Measurements from ENCODE around the gene AEBP1. TPM values are rescaled to one million over a fixed set of nuclear protein-coding genes. Genes with fewer than 3 reads are reported as not detected.
A peak's percentile ranks its signal among the peaks of the same experiment; 100 is the strongest.

The AEBP1 gene
- total and polyA plus RNA-seq, 4 experiments from 2014 or later: 0.20 to 7.8 (median 5.0) TPM

DNA sequence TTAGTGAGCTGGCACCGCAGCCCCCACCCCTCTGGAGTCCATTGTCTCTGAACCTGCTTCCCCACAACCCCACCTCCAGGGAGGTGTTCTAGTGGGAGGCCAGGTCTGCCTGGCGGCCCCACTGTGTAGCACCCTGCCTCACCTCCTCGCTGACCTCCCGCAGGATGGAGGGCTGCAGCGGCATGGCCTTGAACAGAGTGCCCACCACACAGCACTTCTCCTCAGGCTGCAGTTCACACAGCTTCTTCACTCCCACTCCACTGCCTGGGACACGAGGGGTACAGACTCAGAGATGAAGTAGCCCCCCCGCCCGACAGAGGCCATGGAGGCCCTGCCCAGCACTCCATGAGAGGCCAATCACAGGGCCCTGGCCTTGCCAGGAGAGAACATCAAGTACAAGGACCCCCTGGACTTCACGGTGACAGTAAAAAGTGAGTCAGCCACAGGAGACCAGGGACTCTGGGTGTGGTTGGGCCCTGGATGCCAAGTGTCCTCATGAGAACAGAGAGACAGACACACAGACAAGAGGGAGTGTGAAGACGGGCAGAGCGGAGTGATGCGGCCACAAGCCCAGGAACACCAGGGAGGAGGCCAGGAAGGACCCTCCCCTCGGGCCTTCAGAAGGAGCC is 13.8 kb downstream of the AEBP1 start:
- Histone ChIP-seq H3K9me3 (ENCODE audit: control insufficient read depth in 1 of 2, low read length in 2 of 2) (no peaks in the 10 kb centered on the region), H3K27me3 (ENCODE audit: insufficient read depth, low read length) (no peaks in the 10 kb centered on the region), H3K4me3 (ENCODE audit: low read length in 2 of 2) (no peak overlapping the region), H3K27ac (ENCODE audit: low read depth, low read length) (no peak overlapping the region), H3K4me1 (ENCODE audit: insufficient read depth, low read length) (peaks cover 14% of the 10 kb centered on the region), H3K36me3 (ENCODE audit: insufficient read depth, low read length) (peaks cover 23% of the 10 kb centered on the region)
- Mint-ChIP-seq H3K36me3 (peaks cover 26 to 56% of the 10 kb centered on the region in 2 donors), H3K27me3 (no peaks in the 10 kb centered on the region), H3K27ac (no peak overlapping the region), H3K9me3 (no peaks in the 10 kb centered on the region), H3K4me3 (no peak overlapping the region), H3K4me1 (peaks cover 17 to 25% (median 20%) of the 10 kb centered on the region in 4 donors)
- ChIA-PET POLR2A (ENCODE audit: partially characterized antibody) (no interaction called here), CTCF (ENCODE audit: partially characterized antibody) (no interaction called here)
- intact Hi-C loops (cut with micrococcal nuclease): no loop called here
- DNase-seq: no peak

DNA sequence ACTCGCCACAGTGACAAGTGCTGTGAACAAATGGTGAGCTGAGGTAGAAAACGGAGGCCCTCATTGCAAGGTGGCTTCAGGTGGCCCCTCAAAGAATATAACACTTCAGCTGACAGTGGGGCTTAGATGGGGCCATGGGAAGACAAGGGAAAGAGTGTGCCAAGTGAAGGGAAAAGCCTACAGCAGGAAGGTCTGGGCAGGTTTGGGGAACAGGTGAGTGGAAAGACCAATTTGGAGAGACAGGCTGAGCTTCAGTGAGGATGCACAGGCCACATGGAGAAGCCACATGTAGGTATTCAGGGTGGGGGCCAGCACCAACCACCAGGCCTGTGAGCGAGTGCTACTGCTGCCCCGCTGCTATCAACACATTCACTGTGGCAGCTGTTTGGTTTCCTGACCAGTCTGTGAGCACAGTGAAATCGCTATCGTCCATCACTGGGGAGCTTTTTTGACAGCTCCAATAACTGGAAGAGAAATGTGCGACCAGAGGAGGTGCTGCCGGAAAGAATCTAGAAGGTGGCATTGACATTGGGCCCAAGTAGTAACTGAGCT is 15.8 kb downstream of the AEBP1 start:
- no peak for DNase-seq
- Mint-ChIP-seq H3K4me3 (peak overlapping the region in 2 of 8 donors; percentile 26 to 36), H3K4me1 (peaks cover 20 to 31% (median 27%) of the 10 kb centered on the region in 4 donors), H3K27me3 (no peaks in the 10 kb centered on the region), H3K27ac (peak overlapping the region in 4 of 7 donors; percentile 2 to 64 (median 38)), H3K36me3 (peaks cover 26 to 46% of the 10 kb centered on the region in 2 donors), H3K9me3 (no peaks in the 10 kb centered on the region)
- ChIA-PET POLR2A (ENCODE audit: partially characterized antibody) (no interaction called here), CTCF (ENCODE audit: partially characterized antibody) (no interaction called here)
- Histone ChIP-seq H3K4me1 (ENCODE audit: insufficient read depth, low read length) (peaks cover 22% of the 10 kb centered on the region), H3K4me3 (ENCODE audit: low read length in 2 of 2) (no peak overlapping the region), H3K27me3 (ENCODE audit: insufficient read depth, low read length) (no peaks in the 10 kb centered on the region), H3K36me3 (ENCODE audit: insufficient read depth, low read length) (peaks cover 21% of the 10 kb centered on the region), H3K27ac (ENCODE audit: low read depth, low read length) (no peak overlapping the region), H3K9me3 (ENCODE audit: control insufficient read depth in 1 of 2, low read length in 2 of 2) (no peaks in the 10 kb centered on the region)
- intact Hi-C loops (cut with micrococcal nuclease): loop anchor here (5.0 kb wide), 2 partner anchors 82 to 253 kb away; partner anchors contain the start of genes MRPS24 and YKT6

DNA sequence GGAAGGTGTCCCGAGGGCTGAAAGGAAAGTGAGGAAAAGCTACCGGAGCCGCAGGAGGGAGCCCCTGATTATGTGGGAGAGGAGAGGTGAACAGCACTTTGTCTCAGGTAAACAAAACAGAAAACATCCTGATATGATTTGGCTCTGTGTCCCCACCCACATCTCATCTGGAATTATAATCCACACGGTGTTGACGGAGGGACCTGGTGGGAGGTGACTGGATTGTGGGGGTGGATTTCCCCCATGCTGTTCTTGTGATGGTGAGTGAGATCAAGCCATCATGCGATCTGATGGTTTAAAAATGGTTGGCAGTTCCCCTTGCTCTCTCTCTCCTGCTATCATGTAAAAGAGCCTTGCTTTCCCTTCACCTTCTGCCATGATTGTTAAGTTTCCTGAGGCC is 16.2 kb downstream of the AEBP1 start:
- intact Hi-C loops (cut with micrococcal nuclease): loop anchor here (5.0 kb wide), 2 partner anchors 82 to 253 kb away; partner anchors contain the start of genes MRPS24 and YKT6
- H3K9me3 Mint-ChIP-seq: no peaks in the 10 kb centered on the region
- H3K36me3 Mint-ChIP-seq: peaks cover 26 to 43% of the 10 kb centered on the region in 2 donors
- Histone ChIP-seq H3K36me3 (ENCODE audit: insufficient read depth, low read length) (peaks cover 16% of the 10 kb centered on the region), H3K27ac (ENCODE audit: low read depth, low read length) (no peak overlapping the region), H3K4me3 (ENCODE audit: low read length in 2 of 2) (no peak overlapping the region), H3K4me1 (ENCODE audit: insufficient read depth, low read length) (peaks cover 22% of the 10 kb centered on the region), H3K9me3 (ENCODE audit: control insufficient read depth in 1 of 2, low read length in 2 of 2) (no peaks in the 10 kb centered on the region), H3K27me3 (ENCODE audit: insufficient read depth, low read length) (no peaks in the 10 kb centered on the region)
- DNase-seq: no peak
- CTCF ChIA-PET (ENCODE audit: partially characterized antibody): no interaction called here
- H3K27ac Mint-ChIP-seq: peak overlapping the region in 2 of 7 donors; percentile 35 to 53
- H3K4me3 Mint-ChIP-seq: no peak overlapping the region
- H3K4me1 Mint-ChIP-seq: peaks cover 20 to 36% (median 27%) of the 10 kb centered on the region in 4 donors
- H3K27me3 Mint-ChIP-seq: no peaks in the 10 kb centered on the region
- POLR2A ChIA-PET (ENCODE audit: partially characterized antibody): no interaction called here

DNA sequence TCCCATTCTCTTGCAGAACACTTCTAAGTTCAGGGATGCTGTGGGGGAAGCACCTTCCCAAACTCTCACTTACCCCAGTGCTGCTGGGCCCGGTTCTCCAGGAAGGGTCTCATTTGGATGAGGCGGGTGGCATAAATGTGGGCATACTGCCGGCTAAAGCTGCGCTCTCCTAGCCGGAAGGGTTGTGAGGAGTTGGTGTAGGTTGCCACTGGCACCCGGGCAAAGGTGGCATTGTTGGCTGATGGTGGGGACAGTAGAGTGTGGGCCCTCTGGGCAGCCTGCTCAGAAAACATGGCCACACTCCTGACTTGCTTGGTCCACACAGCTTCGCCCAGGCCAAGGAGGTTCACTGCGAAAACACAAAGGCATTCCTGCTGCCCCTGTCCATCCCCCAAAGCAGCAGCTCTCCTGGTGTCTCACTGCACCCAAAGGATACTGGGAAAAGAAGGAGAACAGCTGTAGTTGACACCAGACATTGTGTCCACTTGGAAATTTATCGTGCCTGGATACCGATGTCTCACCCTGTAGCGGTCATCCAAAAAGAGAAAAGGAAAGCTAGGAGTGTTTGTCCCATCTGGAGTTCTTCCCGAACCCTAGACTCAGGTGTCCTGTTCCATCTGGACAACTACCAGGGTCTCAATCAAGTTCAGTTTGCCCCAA is 17.7 kb downstream of the AEBP1 start:
- Histone ChIP-seq H3K36me3 (ENCODE audit: insufficient read depth, low read length) (peaks cover 15% of the 10 kb centered on the region), H3K4me3 (ENCODE audit: low read length in 2 of 2) (no peak overlapping the region), H3K9me3 (ENCODE audit: control insufficient read depth in 1 of 2, low read length in 2 of 2) (no peaks in the 10 kb centered on the region), H3K4me1 (ENCODE audit: insufficient read depth, low read length) (peaks cover 22% of the 10 kb centered on the region), H3K27me3 (ENCODE audit: insufficient read depth, low read length) (no peaks in the 10 kb centered on the region), H3K27ac (ENCODE audit: low read depth, low read length) (no peak overlapping the region)
- ChIA-PET CTCF (ENCODE audit: partially characterized antibody) (no interaction called here), POLR2A (ENCODE audit: partially characterized antibody) (interaction anchor here (1.2 kb wide), 1 partner anchor 369 kb away, joined by 4 read pairs; no protein-coding TSS in a partner anchor)
- no peak for DNase-seq
- Mint-ChIP-seq H3K9me3 (no peaks in the 10 kb centered on the region), H3K36me3 (peaks cover 26 to 33% of the 10 kb centered on the region in 2 donors), H3K4me1 (peaks cover 20 to 37% (median 27%) of the 10 kb centered on the region in 4 donors), H3K4me3 (peak overlapping the region in 3 of 8 donors; percentile 6 to 92 (median 15)), H3K27ac (peak overlapping the region in 2 of 7 donors; percentile 91 to 97), H3K27me3 (no peaks in the 10 kb centered on the region)
- intact Hi-C loops (cut with micrococcal nuclease): loop anchor here (2.0 to 5.0 kb wide), 5 partner anchors 17 to 255 kb away; partner anchors contain the start of genes AEBP1, MRPS24 and YKT6

DNA sequence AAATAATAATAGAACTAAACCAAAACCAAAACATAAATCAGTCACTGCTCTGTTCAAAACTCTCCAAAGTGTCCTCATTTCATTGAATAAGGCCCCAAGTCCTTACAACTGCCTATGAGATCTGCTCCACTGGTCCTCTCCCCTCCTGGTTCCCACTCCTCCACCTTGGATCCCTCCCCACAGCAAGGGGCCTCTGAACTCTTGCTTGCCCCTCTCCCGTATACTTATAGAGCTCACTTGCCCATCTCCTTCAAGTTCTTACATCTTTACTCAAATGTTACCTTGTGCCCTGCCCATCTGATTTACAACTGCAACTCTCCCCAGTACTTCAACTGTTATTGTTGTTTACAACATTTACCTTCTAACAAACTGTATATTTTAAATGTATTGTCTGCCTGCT is 18.4 kb downstream of the AEBP1 start:
- H3K4me1 Mint-ChIP-seq: peaks cover 20 to 37% (median 27%) of the 10 kb centered on the region in 4 donors
- Histone ChIP-seq H3K9me3 (ENCODE audit: control insufficient read depth in 1 of 2, low read length in 2 of 2) (no peaks in the 10 kb centered on the region), H3K4me3 (ENCODE audit: low read length in 2 of 2) (peak overlapping the region in 1 of 2 donors; percentile 72), H3K4me1 (ENCODE audit: insufficient read depth, low read length) (peaks cover 22% of the 10 kb centered on the region), H3K27me3 (ENCODE audit: insufficient read depth, low read length) (no peaks in the 10 kb centered on the region), H3K36me3 (ENCODE audit: insufficient read depth, low read length) (peaks cover 15% of the 10 kb centered on the region), H3K27ac (ENCODE audit: low read depth, low read length) (peak overlapping the region; percentile 76)
- intact Hi-C loops (cut with micrococcal nuclease): loop anchor here (2.0 to 5.0 kb wide), 5 partner anchors 18 to 255 kb away; partner anchors contain the start of genes AEBP1, MRPS24 and YKT6
- peak overlapping the region; percentile 84 to 97 (median 96) for H3K27ac Mint-ChIP-seq
- peaks cover 26% of the 10 kb centered on the region in 2 donors for H3K36me3 Mint-ChIP-seq
- ChIA-PET CTCF (ENCODE audit: partially characterized antibody) (interaction anchor here (1.3 kb wide), 1 partner anchor 42 kb away, joined by 5 read pairs; no protein-coding TSS in a partner anchor), POLR2A (ENCODE audit: partially characterized antibody) (interaction anchor here (1.0 to 1.8 kb wide), 5 partner anchors 8 to 369 kb away, joined by 3 to 20 read pairs (median 4); partner anchors contain the start of gene MRPS24)
- H3K27me3 Mint-ChIP-seq: no peaks in the 10 kb centered on the region
- DNase-seq: no peak
- no peaks in the 10 kb centered on the region for H3K9me3 Mint-ChIP-seq
- peak overlapping the region; percentile 77 to 95 (median 92) for H3K4me3 Mint-ChIP-seq

DNA sequence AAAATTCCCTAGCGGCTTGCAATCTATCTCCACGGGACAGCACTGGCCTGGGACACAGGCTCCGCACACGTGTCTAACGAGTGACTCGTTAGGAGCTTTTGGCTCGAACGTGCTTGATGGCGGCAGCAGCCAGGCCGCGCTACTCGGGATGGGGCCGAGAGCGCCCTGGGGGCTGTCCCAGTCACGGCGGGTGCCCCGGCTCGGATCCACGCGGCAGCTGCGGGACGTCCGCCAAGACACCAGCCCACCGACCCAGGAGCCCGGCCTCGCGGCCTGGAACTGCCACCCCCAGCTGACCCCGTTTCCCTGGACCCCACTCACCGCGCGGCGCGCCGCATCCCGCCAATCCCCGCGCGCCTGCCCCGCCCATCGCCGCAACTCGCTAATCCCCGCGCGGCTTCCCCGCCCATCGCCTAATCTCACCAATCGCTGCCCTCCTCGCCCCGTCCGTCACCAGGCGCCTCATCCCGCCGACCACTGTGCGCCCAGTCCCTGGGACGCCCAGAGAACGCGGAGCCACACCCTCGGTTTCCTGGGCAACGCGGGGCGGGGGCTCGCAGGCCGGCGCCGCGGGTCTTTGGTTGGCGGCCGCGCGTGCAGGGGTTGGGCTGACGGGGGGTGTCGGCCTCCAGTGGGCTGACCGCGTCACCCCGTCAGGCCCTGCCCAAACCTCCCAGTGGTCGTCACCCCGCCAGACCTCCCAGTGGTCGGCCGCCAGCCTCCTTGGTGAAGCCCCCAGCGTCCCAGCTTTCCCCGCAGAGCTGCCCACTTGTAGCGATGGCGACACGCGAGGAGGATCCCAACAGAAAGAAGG is 19.3 kb downstream of the AEBP1 start, which contains the start of gene POLD2:
Gene POLD2, minus strand, starts transcription at position 359 of the 814 bp plus-strand sequence. CDS start 1,495 bp downstream, outside the sequence.
- H3K9me3 Mint-ChIP-seq: no peaks in the 10 kb centered on the region
- H3K36me3 Mint-ChIP-seq: peaks cover 20 to 22% of the 10 kb centered on the region in 2 donors
- Histone ChIP-seq H3K4me3 (ENCODE audit: low read length in 2 of 2) (peak within 1 kb of the TSS; percentile 72 to 78), H3K4me1 (ENCODE audit: insufficient read depth, low read length) (peaks cover 22% of the 10 kb centered on the region), H3K27ac (ENCODE audit: low read depth, low read length) (peak within 1 kb of the TSS; percentile 76), H3K9me3 (ENCODE audit: control insufficient read depth in 1 of 2, low read length in 2 of 2) (no peaks in the 10 kb centered on the region), H3K27me3 (ENCODE audit: insufficient read depth, low read length) (no peaks in the 10 kb centered on the region), H3K36me3 (ENCODE audit: insufficient read depth, low read length) (peaks cover 15% of the 10 kb centered on the region)
- ChIA-PET CTCF (ENCODE audit: partially characterized antibody) (interaction anchor here (0.7 to 1.3 kb wide), 2 partner anchors 38 to 42 kb away, joined by 3 to 5 read pairs; no protein-coding TSS in a partner anchor), POLR2A (ENCODE audit: partially characterized antibody) (interaction anchor here (0.6 to 1.8 kb wide), 9 partner anchors 9 to 458 kb away, joined by 3 to 20 read pairs (median 4); partner anchors contain the start of genes DBNL, MRPS24, TMED4 and YKT6)
- DNase-seq: peak; percentile 95 to 97 (median 96)
- peaks cover 20 to 37% (median 27%) of the 10 kb centered on the region in 4 donors for H3K4me1 Mint-ChIP-seq
- H3K4me3 Mint-ChIP-seq: peak within 1 kb of the TSS; percentile 87 to 95 (median 93)
- H3K27ac Mint-ChIP-seq: peak within 1 kb of the TSS; percentile 90 to 97 (median 96)
- intact Hi-C loops (cut with micrococcal nuclease): loop anchor here (1.0 to 5.0 kb wide), 6 partner anchors 19 to 256 kb away; partner anchors contain the start of genes AEBP1, MRPS24, POLM and YKT6
- H3K27me3 Mint-ChIP-seq: no peaks in the 10 kb centered on the region
